GM21737 (cell line): Measurements from ENCODE around the gene CASR.

Experiments used
- ATAC-seq: cut with Tn5 transposase; IDR thresholded peaks from one replicate; pipeline ENCODE4 v1.9.1; 2021; ENCODE audit warnings: mild to moderate bottlenecking, moderate library complexity; ENCODE audit not compliant: unreplicated experiment

CASR gene

DNA sequence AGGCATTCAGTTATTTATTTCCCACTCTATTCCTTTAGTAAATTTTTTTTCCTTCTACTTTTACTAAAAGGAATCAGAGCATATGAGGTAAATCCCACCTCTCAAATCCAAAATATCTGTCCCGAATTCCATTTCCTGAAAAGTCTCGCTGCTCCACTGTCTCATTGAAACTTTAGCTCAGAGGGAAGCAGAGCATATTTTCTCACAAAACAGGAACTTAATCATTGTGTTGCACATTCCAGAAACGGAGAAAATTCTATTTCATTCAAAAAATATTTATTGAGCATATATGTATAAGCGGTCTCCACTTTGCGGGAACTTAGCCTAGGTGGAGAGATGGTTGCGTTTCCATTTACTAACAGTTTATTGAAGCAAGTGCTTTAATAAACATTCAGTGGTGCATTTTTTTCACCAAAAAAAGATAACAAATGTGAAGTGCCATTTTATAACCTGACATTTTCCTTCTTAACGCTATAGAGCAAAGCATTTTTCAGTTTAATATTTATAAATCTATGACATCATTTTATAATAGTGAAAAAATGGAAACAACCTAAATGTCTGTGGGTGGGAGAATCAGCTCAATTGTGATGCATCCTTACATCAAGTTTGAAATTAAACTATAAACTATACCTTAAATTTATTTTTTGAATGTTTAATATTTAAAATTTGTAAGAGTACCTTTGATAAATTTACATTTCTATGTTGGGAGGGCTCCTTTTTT lies 74.3 kb downstream of the CASR start:
- ATAC-seq: no peak

DNA sequence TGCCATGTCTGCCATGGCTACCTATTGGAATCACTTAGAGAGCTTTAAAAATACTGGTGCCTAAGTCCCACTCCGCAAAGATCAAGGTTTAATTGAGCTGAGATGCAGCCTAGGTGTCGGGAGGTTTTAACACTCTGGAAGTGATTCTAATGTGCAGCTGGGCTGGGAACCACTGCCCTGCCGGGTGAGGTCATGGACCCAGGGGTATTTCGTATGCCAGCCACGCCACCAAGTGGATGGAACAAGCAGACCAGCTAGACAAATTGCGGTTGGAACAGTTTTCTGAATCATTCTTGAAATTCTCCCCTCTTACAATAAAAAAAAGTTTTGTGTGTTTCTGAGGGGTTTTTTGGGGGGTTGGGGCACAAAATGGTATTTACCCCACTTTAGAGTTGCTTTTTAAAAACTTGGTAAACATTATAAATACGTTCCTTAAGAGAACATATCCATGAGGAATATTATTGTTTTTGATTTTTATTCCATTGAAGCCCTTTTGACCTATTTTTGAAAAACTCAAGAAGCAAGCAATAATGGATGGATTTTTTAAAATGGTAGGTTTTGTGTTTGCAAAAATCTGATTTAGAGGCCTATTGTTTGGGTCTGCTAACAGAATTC lies 75.4 kb downstream of the CASR start:
- peak; percentile 68 for ATAC-seq

DNA sequence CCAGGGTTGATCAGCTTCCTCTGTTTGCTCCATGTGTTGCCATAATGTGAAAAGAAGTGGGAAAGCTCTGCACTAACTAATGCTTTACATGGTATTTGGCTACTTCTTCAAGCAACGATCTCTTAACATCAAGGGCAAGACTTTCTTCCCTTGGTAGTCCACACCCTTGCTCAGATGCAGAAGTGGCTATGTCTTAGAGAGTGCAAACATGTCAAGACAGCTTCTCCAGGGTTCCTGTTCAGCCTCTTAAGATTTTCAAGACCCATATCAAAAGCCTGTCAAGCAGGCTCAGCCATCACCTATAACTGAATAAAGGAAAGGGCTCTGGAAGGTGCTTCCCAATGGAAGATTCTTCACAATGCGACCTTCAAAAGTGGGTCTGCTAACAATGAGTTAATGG lies 76.7 kb downstream of the CASR start:
- ATAC-seq: no peak

- ATAC-seq: no peak
Observed at GRCh38 chr3:122263058-122263457, 79.6 kb downstream of the CASR start.

DNA sequence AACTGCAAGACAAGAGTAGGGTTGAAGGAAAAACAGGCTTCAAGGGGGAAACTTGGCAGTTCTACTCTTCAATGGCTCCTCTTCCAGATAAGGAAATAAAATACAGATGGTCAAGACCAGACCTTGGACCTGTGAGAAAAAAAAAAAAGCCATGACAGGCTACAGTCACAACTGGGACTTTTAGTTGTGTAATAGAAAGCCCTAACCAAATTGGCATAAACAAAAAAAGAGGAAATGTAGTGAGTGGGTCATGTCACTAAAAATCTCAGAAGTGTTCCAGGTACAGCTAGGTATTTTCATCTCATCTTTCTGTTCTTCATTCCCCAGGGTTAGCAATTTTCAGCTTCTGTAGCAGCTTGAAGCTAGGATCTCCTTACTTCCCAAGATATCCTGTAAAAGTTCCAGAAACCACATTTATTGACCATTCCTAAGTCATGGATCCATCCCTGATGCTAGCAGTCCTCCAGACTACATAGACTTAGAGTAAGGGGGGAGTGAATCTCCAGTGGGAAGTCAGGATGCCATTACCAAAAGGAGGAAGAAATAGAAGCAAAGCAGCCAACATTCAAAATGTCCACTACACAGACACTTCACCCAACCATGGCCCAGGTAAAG lies 80.6 kb downstream of the CASR start:
- no peak for ATAC-seq

DNA sequence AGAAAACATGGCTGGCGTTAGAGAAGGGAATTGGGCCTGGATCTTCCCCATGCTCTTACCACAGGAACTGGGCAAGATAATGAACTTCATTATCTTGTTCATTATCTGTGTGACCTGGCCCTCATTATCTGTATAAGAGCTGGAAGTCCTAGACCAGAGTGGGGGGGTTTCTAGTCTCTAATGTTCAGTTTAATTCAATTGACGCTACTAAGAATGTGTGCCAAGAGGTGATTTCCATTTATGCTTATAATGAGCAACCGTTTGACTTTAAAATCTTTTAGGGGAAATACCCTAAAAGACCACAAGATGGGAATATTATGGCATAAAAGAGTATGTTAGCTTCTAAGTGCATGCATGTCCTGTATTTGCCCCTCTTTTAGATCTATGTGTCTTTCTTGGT lies 82.5 kb downstream of the CASR start:
- no peak for ATAC-seq

- no peak for ATAC-seq
Observed at GRCh38 chr3:122268257-122269024, 85.0 kb downstream of the CASR start.

DNA sequence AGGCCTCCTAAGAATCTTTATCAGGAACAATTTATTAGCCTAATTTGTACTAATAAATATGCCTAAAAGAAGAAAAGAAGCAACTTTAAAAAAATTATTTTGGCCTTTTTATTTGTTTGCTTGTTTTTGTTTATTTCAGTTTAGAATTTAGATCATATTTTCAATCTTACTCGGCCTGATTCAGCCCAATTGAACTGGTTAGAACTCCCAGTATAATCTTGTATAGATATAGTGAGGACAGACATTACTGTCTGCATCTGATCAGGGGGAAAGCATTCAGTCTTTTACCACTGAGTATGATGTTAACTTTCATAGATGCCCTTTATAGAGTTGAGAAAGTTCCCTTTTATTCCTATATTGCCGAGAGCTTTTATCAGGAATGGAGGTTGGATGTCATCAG lies 85.6 kb downstream of the CASR start:
- no peak for ATAC-seq

- ATAC-seq: no peak
Observed at GRCh38 chr3:122271246-122271898, 87.9 kb downstream of the CASR start.

GRCh38 chr3:122272879-122273278 lies 89.4 kb downstream of the CASR start:
- ATAC-seq: no peak

GRCh38 chr3:122273498-122273897 lies 90.0 kb downstream of the CASR start:
- ATAC-seq: no peak

- ATAC-seq: no peak
Observed at GRCh38 chr3:122281891-122282290, 98.4 kb downstream of the CASR start.

DNA sequence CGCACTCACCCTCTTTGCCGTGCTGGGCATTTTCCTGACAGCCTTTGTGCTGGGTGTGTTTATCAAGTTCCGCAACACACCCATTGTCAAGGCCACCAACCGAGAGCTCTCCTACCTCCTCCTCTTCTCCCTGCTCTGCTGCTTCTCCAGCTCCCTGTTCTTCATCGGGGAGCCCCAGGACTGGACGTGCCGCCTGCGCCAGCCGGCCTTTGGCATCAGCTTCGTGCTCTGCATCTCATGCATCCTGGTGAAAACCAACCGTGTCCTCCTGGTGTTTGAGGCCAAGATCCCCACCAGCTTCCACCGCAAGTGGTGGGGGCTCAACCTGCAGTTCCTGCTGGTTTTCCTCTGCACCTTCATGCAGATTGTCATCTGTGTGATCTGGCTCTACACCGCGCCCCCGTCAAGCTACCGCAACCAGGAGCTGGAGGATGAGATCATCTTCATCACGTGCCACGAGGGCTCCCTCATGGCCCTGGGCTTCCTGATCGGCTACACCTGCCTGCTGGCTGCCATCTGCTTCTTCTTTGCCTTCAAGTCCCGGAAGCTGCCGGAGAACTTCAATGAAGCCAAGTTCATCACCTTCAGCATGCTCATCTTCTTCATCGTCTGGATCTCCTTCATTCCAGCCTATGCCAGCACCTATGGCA lies 100.5 kb downstream of the CASR start:
- no peak for ATAC-seq

GRCh38 chr3:122284486-122284885 lies 101.0 kb downstream of the CASR start:
- no peak for ATAC-seq

- ATAC-seq: no peak
Observed at GRCh38 chr3:122294359-122294758, 110.9 kb downstream of the CASR start.

DNA sequence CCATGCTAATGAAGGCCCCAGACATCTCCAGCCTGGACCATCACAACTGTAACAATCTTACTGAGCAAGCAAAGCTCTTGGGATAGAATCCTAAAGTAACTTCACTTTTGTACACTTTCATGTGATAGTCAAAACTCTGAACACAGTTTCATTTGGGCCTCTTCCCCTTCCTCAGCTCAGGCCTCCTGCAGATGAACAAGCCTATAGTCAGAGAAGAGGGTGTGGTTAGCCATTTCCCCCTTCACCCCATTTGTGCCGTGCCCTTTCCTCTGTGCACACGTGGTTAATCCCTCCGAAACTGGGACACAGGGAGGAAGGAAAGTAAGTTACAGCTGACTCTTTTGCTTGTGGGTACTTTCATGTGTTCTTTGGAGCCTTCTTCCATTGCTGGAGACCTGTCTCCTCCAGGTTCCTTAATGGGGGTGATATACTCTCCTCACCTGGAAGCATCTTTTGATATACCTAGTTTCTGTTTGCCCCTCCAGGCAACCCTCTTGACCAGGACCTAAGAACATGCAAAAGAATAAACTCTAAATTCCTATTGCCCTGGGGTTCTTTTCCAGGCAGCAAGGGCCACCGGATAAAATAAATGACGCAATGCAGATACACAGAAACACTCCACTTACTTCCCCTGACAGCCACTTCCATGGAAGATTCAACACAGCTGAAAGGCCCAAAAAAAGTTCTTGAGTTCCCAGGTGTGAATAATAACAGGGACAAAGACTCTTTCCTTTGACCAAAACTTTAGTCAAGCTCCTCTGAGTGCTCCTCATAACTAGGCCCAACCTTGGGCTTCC lies 112.0 kb downstream of the CASR start:
- ATAC-seq: no peak

- no peak for ATAC-seq
Observed at GRCh38 chr3:122298239-122298638, 114.8 kb downstream of the CASR start.

DNA sequence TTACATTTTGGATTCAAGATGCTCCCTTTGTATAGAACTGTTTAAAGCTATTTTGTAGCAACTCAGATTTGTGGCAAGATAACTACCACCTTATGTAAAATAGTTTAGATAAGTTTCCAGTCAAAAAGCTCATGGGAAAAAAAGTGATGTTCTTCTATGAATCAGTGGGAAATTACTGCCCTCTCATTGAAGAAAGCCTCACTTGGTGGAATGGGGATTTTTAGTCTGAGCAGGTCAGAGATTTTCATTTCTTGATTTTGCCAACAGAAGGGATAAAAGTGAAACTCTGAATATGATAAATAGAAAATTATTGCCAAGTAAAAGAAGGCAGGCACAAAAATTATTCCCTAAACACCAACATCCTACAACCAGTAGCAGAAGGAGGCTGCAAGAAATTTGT lies 115.7 kb downstream of the CASR start:
- no peak for ATAC-seq

- ATAC-seq: no peak
Observed at GRCh38 chr3:122299872-122300460, 116.5 kb downstream of the CASR start.
